ENCODE data around the gene RFLNA. TPM values are rescaled to one million over a fixed set of nuclear protein-coding genes. Genes with fewer than 3 reads are reported as not detected.

RFLNA gene
- total RNA-seq, 2 experiments from 2014 or later: not detected

DNA sequence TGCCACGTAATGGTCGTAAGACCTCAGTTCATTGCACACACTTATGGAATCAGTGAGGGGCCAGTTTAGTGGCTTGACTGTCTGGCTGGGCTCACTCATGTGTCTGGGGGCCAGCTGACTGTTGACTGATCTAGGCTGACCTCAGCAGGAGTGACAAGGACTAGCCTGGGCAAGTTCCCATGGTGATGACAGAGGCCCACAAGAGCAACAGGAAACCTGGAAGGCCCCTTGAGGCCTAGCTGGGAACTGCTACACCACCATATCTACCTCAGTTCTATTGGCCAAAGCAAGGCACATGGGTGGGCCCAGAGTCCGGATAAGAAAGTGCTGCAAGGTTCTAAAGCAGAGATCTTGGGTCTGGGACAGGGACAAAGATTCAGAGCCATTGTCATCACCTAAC lies 21.3 kb upstream of the RFLNA start:
- H3K27ac Mint-ChIP-seq: no peak overlapping the region
- POLR2A ChIA-PET: no interaction called here
- H3K9me3 Mint-ChIP-seq: no peaks in the 10 kb centered on the region
- peaks cover 4% of the 10 kb centered on the region for H3K4me1 Mint-ChIP-seq
- no peak for DNase-seq
- no peak overlapping the region for H3K4me3 Mint-ChIP-seq
- no peaks in the 10 kb centered on the region for H3K36me3 Mint-ChIP-seq (ENCODE audit: low read depth)
- CTCF ChIA-PET: interaction anchor here (0.6 to 1.1 kb wide), 2 partner anchors 37 to 1582 kb away, joined by 3 to 4 read pairs; no protein-coding TSS in a partner anchor
- H3K27me3 Mint-ChIP-seq: peaks cover 5% of the 10 kb centered on the region

- ChIA-PET POLR2A (no interaction called here), CTCF (no interaction called here)
- H3K27me3 Mint-ChIP-seq: peaks cover 5% of the 10 kb centered on the region
- H3K4me3 Mint-ChIP-seq: no peak overlapping the region
- H3K36me3 Mint-ChIP-seq (ENCODE audit: low read depth): no peaks in the 10 kb centered on the region
- H3K27ac Mint-ChIP-seq: no peak overlapping the region
- DNase-seq: no peak
- H3K4me1 Mint-ChIP-seq: peaks cover 4% of the 10 kb centered on the region
- no peaks in the 10 kb centered on the region for H3K9me3 Mint-ChIP-seq
Observed at GRCh38 chr12:124276337-124276736, 18.6 kb upstream of the RFLNA start.

GRCh38 chr12:124277394-124278241 lies 17.3 kb upstream of the RFLNA start:
- POLR2A ChIA-PET: no interaction called here
- DNase-seq: no peak
- CTCF ChIA-PET: no interaction called here
- Mint-ChIP-seq H3K4me3 (no peak overlapping the region), H3K27me3 (peaks cover 5% of the 10 kb centered on the region), H3K4me1 (peaks cover 4% of the 10 kb centered on the region), H3K36me3 (ENCODE audit: low read depth) (no peaks in the 10 kb centered on the region), H3K9me3 (no peaks in the 10 kb centered on the region), H3K27ac (no peak overlapping the region)

DNA sequence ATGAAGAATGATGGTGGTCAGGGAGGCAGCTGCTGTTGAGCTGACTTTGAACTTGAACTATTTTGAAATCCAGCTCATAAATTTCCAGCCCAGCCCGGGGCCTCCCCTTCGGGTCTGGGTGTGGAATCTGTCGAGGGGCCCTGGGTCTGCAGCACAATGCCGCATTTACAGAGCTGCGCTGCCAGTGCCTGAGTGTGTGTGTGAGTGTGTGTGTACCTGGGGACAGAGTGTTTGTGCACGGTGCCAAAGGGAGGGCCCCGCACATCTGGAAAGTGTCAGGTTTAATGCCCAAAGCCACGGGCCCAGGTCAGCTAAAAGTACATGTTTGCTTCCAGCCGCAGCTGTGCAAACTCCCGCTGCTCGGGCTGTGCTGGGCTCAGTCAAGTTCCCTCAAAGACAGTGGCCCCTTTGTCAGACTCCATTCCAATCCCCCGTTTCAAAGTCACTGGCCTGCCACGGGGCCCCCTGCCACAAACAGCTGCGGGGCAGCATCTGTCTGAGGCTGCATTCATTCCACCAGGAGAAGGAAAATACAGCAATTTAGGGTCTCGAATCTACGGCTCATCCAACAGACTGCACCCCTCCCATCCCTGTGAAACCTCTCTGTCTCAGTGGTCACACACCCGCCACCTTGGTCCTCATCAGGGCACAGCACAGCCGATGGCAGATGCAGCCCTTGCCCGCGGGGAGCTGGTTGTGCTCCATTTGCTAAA lies 16.3 kb upstream of the RFLNA start:
- H3K27ac Mint-ChIP-seq: no peak overlapping the region
- H3K4me3 Mint-ChIP-seq: no peak overlapping the region
- H3K27me3 Mint-ChIP-seq: peaks cover 5% of the 10 kb centered on the region
- H3K36me3 Mint-ChIP-seq (ENCODE audit: low read depth): no peaks in the 10 kb centered on the region
- CTCF ChIA-PET: no interaction called here
- H3K9me3 Mint-ChIP-seq: no peaks in the 10 kb centered on the region
- H3K4me1 Mint-ChIP-seq: peaks cover 3% of the 10 kb centered on the region
- DNase-seq: no peak
- POLR2A ChIA-PET: no interaction called here

GRCh38 chr12:124279315-124279714 lies 15.6 kb upstream of the RFLNA start:
- no peak overlapping the region for H3K4me3 Mint-ChIP-seq
- CTCF ChIA-PET: interaction anchor here (1.5 kb wide), 1 partner anchor 10 kb away, joined by 3 read pairs; no protein-coding TSS in a partner anchor
- no peaks in the 10 kb centered on the region for H3K4me1 Mint-ChIP-seq
- H3K27ac Mint-ChIP-seq: no peak overlapping the region
- no peaks in the 10 kb centered on the region for H3K36me3 Mint-ChIP-seq (ENCODE audit: low read depth)
- peaks cover 3% of the 10 kb centered on the region for H3K9me3 Mint-ChIP-seq
- DNase-seq: no peak
- POLR2A ChIA-PET: no interaction called here
- H3K27me3 Mint-ChIP-seq: peaks cover 8% of the 10 kb centered on the region

DNA sequence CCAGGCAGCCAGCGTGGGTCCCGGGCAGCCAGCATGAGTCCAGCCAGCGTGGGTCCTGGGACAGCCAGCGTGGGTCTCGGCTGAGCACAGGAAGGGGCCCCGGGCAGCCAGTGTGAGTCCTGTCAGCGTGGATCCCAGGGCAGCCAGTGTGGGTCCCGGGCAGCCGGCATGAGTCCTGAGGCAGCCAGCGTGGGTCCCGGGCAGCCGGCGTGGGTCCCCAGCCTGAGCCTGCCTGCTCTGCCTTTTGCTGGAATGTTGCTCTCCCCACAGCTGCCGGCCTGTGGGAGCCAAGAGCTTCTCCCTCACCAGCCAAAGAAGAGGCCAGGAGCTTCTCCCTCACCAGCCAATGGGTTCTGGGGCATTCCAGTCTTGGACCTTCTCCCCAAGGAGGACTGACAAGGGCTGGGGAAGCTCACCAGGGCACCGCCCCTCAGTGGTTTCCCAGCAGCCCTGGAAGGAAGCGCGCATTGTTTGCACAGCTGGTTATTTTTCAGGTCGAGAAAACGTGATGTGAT lies 15.0 kb upstream of the RFLNA start:
- H3K4me1 Mint-ChIP-seq: no peaks in the 10 kb centered on the region
- no peaks in the 10 kb centered on the region for H3K36me3 Mint-ChIP-seq (ENCODE audit: low read depth)
- CTCF ChIA-PET: interaction anchor here (1.5 kb wide), 1 partner anchor 11 kb away, joined by 3 read pairs; no protein-coding TSS in a partner anchor
- peaks cover 8% of the 10 kb centered on the region for H3K9me3 Mint-ChIP-seq
- DNase-seq: no peak
- H3K27me3 Mint-ChIP-seq: peaks cover 12% of the 10 kb centered on the region
- H3K27ac Mint-ChIP-seq: no peak overlapping the region
- no peak overlapping the region for H3K4me3 Mint-ChIP-seq
- POLR2A ChIA-PET: no interaction called here

DNA sequence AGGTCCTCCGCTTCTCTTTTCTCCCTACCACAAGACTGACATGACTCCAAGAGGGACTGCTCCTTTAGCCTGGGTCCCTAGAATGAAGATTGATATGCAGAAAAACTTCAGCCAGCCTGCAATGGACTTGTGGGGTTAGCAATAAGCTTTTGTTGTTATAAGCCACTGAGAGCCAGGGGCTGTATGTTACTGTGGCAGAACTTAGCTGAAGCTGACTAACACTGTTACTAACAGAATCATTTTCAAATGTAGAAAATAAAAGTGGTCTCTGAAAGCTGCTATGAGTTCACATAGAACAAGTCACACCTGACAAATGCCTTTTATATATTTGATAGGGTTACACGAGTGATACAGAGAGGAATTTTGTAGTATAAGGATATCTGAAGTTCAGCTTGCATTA lies 13.6 kb upstream of the RFLNA start:
- H3K9me3 Mint-ChIP-seq: peaks cover 8% of the 10 kb centered on the region
- H3K27ac Mint-ChIP-seq: no peak overlapping the region
- peaks cover 10% of the 10 kb centered on the region for H3K27me3 Mint-ChIP-seq
- H3K4me3 Mint-ChIP-seq: no peak overlapping the region
- ChIA-PET CTCF (no interaction called here), POLR2A (no interaction called here)
- H3K36me3 Mint-ChIP-seq (ENCODE audit: low read depth): no peaks in the 10 kb centered on the region
- no peaks in the 10 kb centered on the region for H3K4me1 Mint-ChIP-seq
- no peak for DNase-seq

- no peaks in the 10 kb centered on the region for H3K4me1 Mint-ChIP-seq
- peaks cover 8% of the 10 kb centered on the region for H3K27me3 Mint-ChIP-seq
- no peak overlapping the region for H3K4me3 Mint-ChIP-seq
- H3K27ac Mint-ChIP-seq: no peak overlapping the region
- H3K36me3 Mint-ChIP-seq (ENCODE audit: low read depth): no peaks in the 10 kb centered on the region
- POLR2A ChIA-PET: no interaction called here
- peaks cover 8% of the 10 kb centered on the region for H3K9me3 Mint-ChIP-seq
- no peak for DNase-seq
- CTCF ChIA-PET: no interaction called here
Observed at GRCh38 chr12:124282287-124282686, 12.6 kb upstream of the RFLNA start.

DNA sequence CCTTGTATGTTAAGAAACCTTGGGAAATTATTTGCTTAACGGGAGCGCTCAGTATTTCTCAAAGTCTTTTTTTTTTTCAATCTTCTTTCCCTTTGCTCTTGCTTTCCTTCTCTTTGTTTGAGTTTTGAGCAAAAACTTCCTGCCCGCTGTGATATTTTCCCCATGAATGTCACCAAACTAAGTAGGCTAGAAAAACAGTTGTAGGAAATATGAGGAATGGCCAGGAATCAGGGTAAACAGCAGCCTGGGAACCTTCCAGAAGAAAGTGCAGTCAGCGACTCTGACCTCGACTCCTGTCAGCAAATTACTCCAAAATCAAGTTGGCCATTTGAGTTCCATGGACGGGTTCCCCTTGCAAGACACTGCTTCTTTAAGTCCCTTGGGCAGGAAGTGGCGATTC lies 11.6 kb upstream of the RFLNA start:
- no peak for DNase-seq
- CTCF ChIA-PET: no interaction called here
- POLR2A ChIA-PET: no interaction called here
- Mint-ChIP-seq H3K36me3 (ENCODE audit: low read depth) (no peaks in the 10 kb centered on the region), H3K27ac (no peak overlapping the region), H3K9me3 (peaks cover 8% of the 10 kb centered on the region), H3K4me1 (no peaks in the 10 kb centered on the region), H3K4me3 (no peak overlapping the region), H3K27me3 (peaks cover 8% of the 10 kb centered on the region)

DNA sequence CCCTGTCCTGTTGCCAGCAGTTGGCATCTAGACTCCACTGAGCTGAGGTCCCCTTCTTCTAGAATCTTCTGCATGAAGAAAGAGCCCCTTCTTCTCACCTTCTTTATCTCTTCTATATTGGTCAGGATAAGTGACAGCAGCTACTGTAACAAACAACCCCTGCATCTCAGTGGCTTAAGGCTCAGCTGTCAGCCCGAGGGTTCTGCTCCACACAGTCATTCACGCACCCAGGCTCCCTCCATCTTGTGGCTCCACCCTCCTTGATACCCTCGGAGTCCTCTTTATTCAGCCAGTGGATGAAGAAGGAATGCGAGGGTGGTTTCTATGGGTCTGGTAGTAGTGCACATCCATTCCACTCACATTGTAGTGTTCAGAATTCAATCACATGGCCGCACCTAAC lies 10.5 kb upstream of the RFLNA start:
- ChIA-PET CTCF (no interaction called here), POLR2A (no interaction called here)
- Mint-ChIP-seq H3K36me3 (ENCODE audit: low read depth) (no peaks in the 10 kb centered on the region), H3K4me3 (no peak overlapping the region), H3K4me1 (no peaks in the 10 kb centered on the region), H3K27me3 (peaks cover 8% of the 10 kb centered on the region), H3K9me3 (peaks cover 8% of the 10 kb centered on the region), H3K27ac (no peak overlapping the region)
- no peak for DNase-seq

- no peak overlapping the region for H3K4me3 Mint-ChIP-seq
- no peaks in the 10 kb centered on the region for H3K4me1 Mint-ChIP-seq
- ChIA-PET CTCF (no interaction called here), POLR2A (no interaction called here)
- peaks cover 8% of the 10 kb centered on the region for H3K27me3 Mint-ChIP-seq
- H3K27ac Mint-ChIP-seq: no peak overlapping the region
- DNase-seq: no peak
- H3K36me3 Mint-ChIP-seq (ENCODE audit: low read depth): no peaks in the 10 kb centered on the region
- H3K9me3 Mint-ChIP-seq: peaks cover 8% of the 10 kb centered on the region
Observed at GRCh38 chr12:124286414-124286813, 8.5 kb upstream of the RFLNA start.

DNA sequence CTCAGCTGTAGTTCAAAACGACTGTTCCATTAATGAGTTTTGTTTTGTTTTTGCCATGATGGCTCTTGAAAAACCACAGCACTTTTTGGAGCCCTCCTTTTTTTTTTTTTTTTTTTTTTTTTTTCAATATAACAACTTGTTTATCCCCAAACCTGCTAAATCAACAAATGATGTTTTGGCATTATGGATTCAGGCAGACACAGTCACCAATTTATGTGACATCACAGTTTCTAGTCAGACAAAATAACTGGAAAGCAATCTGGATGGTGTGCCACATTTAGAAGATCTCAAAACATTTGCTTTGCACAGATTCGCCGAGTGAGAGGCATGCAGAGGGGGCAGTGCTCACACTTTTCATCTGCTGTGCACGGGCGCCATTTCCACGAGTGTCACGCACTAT lies 7.9 kb upstream of the RFLNA start:
- Mint-ChIP-seq H3K4me3 (no peak overlapping the region), H3K27ac (no peak overlapping the region), H3K36me3 (ENCODE audit: low read depth) (no peaks in the 10 kb centered on the region), H3K9me3 (peaks cover 8% of the 10 kb centered on the region), H3K4me1 (no peaks in the 10 kb centered on the region), H3K27me3 (peaks cover 8% of the 10 kb centered on the region)
- no peak for DNase-seq
- CTCF ChIA-PET: no interaction called here
- POLR2A ChIA-PET: no interaction called here

GRCh38 chr12:124289634-124290600 lies 5.0 kb upstream of the RFLNA start:
- Mint-ChIP-seq H3K9me3 (no peaks in the 10 kb centered on the region), H3K4me3 (no peak overlapping the region), H3K27ac (no peak overlapping the region), H3K36me3 (ENCODE audit: low read depth) (no peaks in the 10 kb centered on the region), H3K27me3 (peaks cover 16% of the 10 kb centered on the region), H3K4me1 (no peaks in the 10 kb centered on the region)
- ChIA-PET POLR2A (no interaction called here), CTCF (no interaction called here)
- no peak for DNase-seq

All from activated CD4-positive, alpha-beta T cell treated with anti-CD3 and anti-CD28 coated beads, Interleukin-2, amount 10 ng/mL, durations not matched to agents 7 days and 5 days (primary cell).